H1 (cell line): ENCODE results near the gene PLEKHA5. TPM values are rescaled to one million over a fixed set of nuclear protein-coding genes. Genes with fewer than 3 reads are reported as not detected.

Source experiments
- ATF2 ChIP-seq: IDR thresholded peaks from 2 replicates; pipeline ENCODE4 v1.6.1; 2012; ENCODE audit warnings: low read length, inconsistent platforms
- polyA plus RNA-seq, 7 experiments: library from polyadenylated mRNA; depleted of rRNA in 3 of 7; stranded (reverse) in 5 of 7; unstranded in 2 of 7; fragments of >200 nt in 5 of 7; fragments of 200-250 nt in 2 of 7; gene quantifications; 1 replicate in 5 of 7; 2 replicates in 1 of 7; 4 replicates in 1 of 7; pipeline versions ENCODE4 v1.2.1 to v1.2.3, GENCODE V29; 2011 to 2013; ENCODE audit warnings: missing spikeins in 2 of 7, mixed read lengths in 2 of 7
- total RNA-seq: library from RNA; stranded (reverse); fragmentation: NEBNext Ultra II Directional; extraction: Animal tissue kit (Norgen Biotek cat#: 25700); gene quantifications from 2 replicates; pipeline ENCODE4 v1.2.1, GENCODE V29; 2021

The PLEKHA5 gene
- total and polyA plus RNA-seq, 2 of the 8 experiments (the other 6 are each of a cell fraction or from before 2014, with no cell fraction given), result 17.2 to 66.1 TPM

- TF ChIP-seq ATF2, result no peak
Observed at GRCh38 chr12:19239102-19239501, 109.6 kb downstream of the PLEKHA5 start (continued).
